ENCODE measurements around the gene TP53I11.

The TP53I11 gene, protein sequence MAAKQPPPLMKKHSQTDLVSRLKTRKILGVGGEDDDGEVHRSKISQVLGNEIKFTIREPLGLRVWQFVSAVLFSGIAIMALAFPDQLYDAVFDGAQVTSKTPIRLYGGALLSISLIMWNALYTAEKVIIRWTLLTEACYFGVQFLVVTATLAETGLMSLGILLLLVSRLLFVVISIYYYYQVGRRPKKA

GRCh38 chr11:44950625-44951476, at the start of gene TP53I11:
TP53I11 (minus strand) TSS chr11:44950883; CDS start chr11:44938335, 12,548 bp downstream.
- DNase-seq, result peak; percentile 62

- DNase-seq, result no peak
Observed at GRCh38 chr11:44999068-44999467, 48.4 kb upstream of the TP53I11 start.

GRCh38 chr11:44998051-44998450, 47.4 kb upstream of the TP53I11 start:
- DNase-seq, result no peak

GRCh38 chr11:44997566-44997965, 46.9 kb upstream of the TP53I11 start:
- DNase-seq, result no peak

GRCh38 chr11:44994753-44995152, 44.1 kb upstream of the TP53I11 start:
- DNase-seq, result no peak

GRCh38 chr11:44993971-44994704, 43.5 kb upstream of the TP53I11 start:
- DNase-seq, result peak; percentile 49

- no peak for DNase-seq
Observed at GRCh38 chr11:44992774-44993173, 42.1 kb upstream of the TP53I11 start.

DNA sequence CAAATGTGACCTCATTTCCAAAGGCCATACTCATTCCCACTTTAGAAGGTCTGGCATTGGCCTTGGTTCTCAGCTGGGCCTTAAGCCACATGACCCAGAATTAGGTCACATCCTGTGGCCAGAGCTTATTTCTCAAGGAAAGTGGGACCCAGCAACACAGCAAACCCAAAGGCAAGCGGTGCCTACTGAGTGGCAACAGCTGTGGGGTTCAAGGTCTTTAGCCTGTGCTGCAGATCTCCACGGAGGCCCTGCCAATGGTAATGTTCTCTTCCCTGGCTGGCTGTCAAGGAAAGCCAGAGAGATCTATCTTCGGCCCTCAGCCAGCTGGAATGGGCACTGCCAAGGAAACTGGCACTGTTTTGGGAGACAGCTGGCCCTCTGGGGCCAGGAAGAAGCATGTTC, 41.5 kb upstream of the TP53I11 start:
- DNase-seq, result no peak

DNA sequence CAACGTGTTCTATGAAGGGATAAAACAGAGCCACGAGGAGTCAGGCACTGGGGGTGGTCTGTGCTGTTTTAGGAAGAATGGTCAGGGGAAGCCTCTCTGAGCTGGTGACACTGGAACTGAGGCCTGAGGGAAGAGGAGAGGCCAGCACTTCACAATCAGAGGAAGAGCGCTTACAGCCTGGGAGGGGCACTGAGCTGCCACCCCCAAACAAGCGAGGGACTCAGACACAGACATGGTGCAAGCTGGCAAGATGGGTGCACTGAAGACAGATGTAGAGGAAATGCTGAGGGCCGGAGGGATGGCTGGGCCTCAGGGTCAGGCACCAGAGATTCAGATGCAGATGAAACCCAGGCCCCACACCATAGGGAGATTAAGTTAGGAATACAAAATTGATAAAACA, 40.0 kb upstream of the TP53I11 start:
- no peak for DNase-seq

GRCh38 chr11:44989831-44990566, 39.3 kb upstream of the TP53I11 start:
- peak; percentile 94 for DNase-seq

DNA sequence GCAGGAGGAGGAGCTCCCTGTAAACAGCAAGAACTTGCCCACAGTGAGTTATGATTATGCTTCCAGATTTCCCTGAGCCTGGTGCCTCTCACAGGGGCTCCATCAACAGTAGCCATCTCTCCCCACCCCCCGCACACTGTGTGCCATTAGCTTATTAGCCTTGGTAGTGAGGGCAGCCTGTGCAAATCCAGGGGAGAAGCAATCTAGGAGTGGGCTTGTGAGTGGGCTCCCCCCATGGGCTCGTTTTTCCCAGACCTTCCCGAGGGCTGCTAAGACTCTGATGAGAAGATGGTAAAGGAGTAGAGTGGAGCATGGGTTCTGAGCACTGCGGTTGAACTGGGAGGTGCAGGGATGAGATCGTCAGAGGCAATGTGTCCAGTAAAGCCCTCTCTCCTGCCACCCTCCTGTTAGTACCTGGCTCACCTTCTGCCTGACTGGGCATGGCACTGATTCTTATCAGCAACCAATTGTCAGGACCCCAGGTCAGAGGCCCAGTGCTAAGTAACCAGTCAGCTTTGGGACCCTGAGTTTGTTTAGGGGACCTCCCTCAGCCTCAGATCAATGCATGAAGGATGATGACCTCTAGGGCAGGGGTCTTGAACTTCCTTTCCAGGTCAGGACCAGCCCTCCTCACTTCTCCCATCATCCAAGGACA, 38.4 kb upstream of the TP53I11 start:
- DNase-seq, result no peak

DNA sequence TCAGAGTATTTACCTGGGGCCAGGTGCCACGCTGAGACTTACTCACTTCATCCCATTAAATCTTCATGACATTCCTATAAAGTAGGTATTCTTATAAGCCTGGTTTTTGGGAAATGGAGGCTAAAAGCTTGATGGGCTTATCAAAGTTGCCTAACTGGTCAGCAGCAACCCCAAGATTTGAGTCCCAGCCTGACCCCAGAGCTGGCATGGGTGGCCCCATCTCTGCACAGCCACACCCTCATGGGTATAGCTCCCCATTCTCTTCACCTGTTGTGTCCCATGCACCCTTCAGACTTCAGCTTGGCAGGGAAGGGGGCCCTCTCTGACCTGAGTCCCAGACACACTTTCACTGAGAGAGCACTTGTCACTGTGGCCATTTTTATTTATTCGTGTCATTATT, 37.4 kb upstream of the TP53I11 start:
- DNase-seq, result no peak

- no peak for DNase-seq
Observed at GRCh38 chr11:44987506-44987905, 36.8 kb upstream of the TP53I11 start.

- DNase-seq, result no peak
Observed at GRCh38 chr11:44986315-44986714, 35.6 kb upstream of the TP53I11 start.

DNA sequence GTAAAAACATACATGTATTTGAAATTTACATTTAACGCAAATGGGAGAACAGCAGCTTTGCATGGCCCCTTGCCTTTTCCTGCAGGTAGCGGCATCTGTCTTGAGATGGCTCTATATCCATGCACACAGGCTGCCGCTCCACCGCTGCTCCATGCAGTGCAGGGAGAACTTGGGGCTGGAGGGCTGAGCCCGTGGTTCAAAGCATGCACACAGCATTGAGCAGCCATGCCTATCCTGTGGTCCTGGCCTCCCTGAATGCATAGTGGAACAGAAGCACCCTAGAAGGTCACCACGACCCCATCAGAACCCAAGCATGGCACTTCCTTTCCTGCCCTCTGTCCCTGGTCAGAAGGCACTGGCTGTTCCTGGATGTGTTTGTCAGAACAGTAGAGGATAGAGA, 35.0 kb upstream of the TP53I11 start:
- no peak for DNase-seq

DNA sequence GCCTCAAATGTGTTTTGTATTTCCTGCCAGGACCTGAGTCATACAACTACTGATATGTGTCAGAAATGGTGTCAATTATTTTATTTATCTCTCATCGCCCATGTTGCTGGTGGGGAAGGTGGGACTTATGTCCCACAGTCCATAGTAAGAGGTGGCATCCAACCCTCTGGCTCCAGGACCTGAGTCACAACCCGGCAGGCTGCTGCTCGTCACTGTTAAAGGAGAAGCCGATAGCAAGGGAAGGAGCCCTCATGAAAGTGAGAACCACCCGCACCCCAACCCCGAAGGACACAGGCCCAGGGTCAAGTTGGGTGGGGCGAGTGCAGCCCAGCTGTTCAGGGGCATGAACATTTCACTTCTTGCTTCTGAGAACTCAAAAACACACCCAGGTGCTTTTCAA, 33.1 kb upstream of the TP53I11 start:
- no peak for DNase-seq

DNA sequence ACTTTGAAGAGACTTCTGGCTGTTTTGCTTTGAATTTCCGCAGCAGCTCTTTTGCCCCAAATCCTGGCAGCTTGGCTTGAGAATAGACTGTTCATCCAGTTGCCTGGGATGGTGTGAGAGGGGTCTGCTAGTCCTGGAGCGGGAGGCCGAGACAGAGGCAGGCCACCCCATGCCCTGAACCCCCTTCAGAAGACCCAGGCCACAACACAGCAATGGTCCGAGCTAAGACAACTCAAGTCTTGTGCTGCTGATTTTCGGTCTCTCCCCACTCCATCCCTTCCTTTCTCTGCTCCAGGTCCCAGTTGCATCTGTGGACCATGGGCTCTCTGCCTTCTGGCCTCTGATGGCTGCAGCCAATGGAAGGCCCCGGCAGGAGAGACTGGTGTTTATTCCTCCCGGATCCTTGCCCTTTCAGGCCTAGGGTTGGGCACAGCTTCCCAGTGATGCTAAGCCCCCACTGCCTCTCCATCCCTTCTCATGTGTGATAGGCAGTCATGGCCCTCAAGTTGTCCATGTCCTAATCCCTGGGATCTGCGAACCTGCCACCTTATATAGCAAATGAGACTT, 31.9 kb upstream of the TP53I11 start:
- DNase-seq, result no peak

- no peak for DNase-seq
Observed at GRCh38 chr11:44980533-44981427, 30.1 kb upstream of the TP53I11 start.

GRCh38 chr11:44979543-44980399, 29.1 kb upstream of the TP53I11 start:
- DNase-seq, result peak; percentile 81

DNA sequence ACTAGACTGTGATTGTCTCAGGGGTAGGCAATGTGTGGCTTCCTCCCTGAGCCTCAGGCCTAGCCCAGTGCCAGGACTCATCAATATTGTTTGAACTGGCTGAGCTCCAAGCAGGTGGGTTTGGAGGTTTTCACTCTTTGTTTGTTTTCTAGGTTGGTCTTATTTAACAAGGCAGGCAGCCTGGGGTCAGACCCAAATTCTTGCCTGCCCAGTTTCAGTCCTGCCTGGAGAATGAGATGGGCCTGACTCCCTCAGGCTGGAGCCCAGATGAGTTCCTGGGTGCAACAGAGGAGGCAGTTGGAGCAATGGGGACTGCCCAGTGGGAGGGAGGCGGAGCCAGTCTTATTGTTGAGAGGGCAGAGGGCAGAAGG, 28.3 kb upstream of the TP53I11 start:
- peak; percentile 96 for DNase-seq

All from NCI-H1092 (cell line).